HCT116 (cell line): ENCODE measurements around the gene ACSL5. TPM values are rescaled to one million over a fixed set of nuclear protein-coding genes. Genes with fewer than 3 reads are reported as not detected.
A peak's percentile ranks its signal among the peaks of the same experiment; 100 is the strongest.

Experiments used
- ATAC-seq: fragments of 200-7000 bp; cut with Tn5 transposase; 2 replicates; pipeline ENCODE4 v1.9.1; 2020; ENCODE audit warnings: mild to moderate bottlenecking, moderate library complexity
- BruUV-seq: library from RNA; stranded (reverse); fragments of 400-500 nt; replicated peaks from 2 replicates; lab custom pipeline; 2021; lab: Mats Ljungman, UMichigan
- CTCF ChIA-PET: fragments of 300-600 bp; sonication (Branson Sonifier 250); formaldehyde crosslinking; loops from one replicate; lab custom pipeline; 2021; ENCODE audit warnings: antibody characterized with exemption; lab: Charles Lee
- POLR2A ChIA-PET: fragments of 300-600, 350-600 bp; sonication (Branson Sonifier 250); formaldehyde crosslinking; loops from one replicate; lab custom pipeline; 2021; ENCODE audit warnings: antibody characterized with exemption; lab: Charles Lee
- RAD21 ChIA-PET, 2 experiments: fragments of 300-600 bp; sonication (Branson Sonifier 250); formaldehyde crosslinking; loops; one replicate each; lab custom pipeline; 2023; ENCODE audit warnings: low total read pairs in 2 of 2; ENCODE audit not compliant: uncharacterized antibody in 2 of 2, unreplicated experiment in 2 of 2, low non-redundant PET in 1 of 2; lab: Charles Lee
- DNase-seq: peaks from one replicate; pipeline ENCODE4 v3.0.0-alpha.2; 2010; ENCODE audit warnings: low read depth, low spot score
- H2AFZ ChIP-seq: fragments of 200-600 bp; shearing (Covaris generic), sonication (generic); 2 replicates; pipeline ENCODE4 v1.6.1; 2017; ENCODE audit warnings: low read depth, mixed run types, mixed read lengths, antibody characterized with exemption, low read length; ENCODE audit not compliant: poor library complexity, severe bottlenecking
- H3K27ac ChIP-seq: 2 replicates; pipeline ENCODE4 v1.5.1; 2012; ENCODE audit warnings: low read depth, low read length
- H3K27me3 ChIP-seq: fragments of 200-600 bp; sonication (generic); 2 replicates; pipeline ENCODE4 v1.6.1; 2016; ENCODE audit warnings: mixed run types, low read length, mixed read lengths; ENCODE audit not compliant: insufficient read depth
- H3K36me3 ChIP-seq, 2 experiments: fragments of 200-500 bp in 1 of 2; fragments of 200-600 bp in 1 of 2; sonication (Bioruptor generic) in 1 of 2; sonication (generic) in 1 of 2; 2 replicates each; pipeline versions ENCODE4 v1.5.1 to v1.6.1; 2014 to 2016; ENCODE audit warnings: low read length in 2 of 2, inconsistent platforms in 1 of 2, mixed read lengths in 1 of 2, mixed run types in 1 of 2; ENCODE audit not compliant: insufficient read depth in 2 of 2, control insufficient read depth in 1 of 2
- H3K4me1 ChIP-seq, 2 experiments: fragments of 200-600 bp in 1 of 2; sonication (generic) in 1 of 2; 2 replicates each; pipeline versions ENCODE4 v1.5.1 to v1.6.1; 2012 to 2017; ENCODE audit warnings: low read length in 2 of 2, inconsistent platforms in 1 of 2, mild to moderate bottlenecking in 1 of 2, mixed read lengths in 1 of 2, mixed run types in 1 of 2, moderate library complexity in 1 of 2; ENCODE audit not compliant: insufficient read depth in 2 of 2, control insufficient read depth in 1 of 2
- H3K4me2 ChIP-seq: fragments of 200-600 bp; sonication (generic); 2 replicates; pipeline ENCODE4 v1.6.1; 2017; ENCODE audit warnings: mixed run types, low read length, mixed read lengths
- H3K4me3 ChIP-seq, 2 experiments: fragments of 200-600 bp in 1 of 2; sonication (generic) in 1 of 2; replicated peaks in 1 of 2; 2 replicates each; pipeline ENCODE4 v1.5.1; 2011 to 2016; ENCODE audit warnings: low read length in 2 of 2, control low read depth in 1 of 2, low read depth in 1 of 2, mild to moderate bottlenecking in 1 of 2, mixed read lengths in 1 of 2, mixed run types in 1 of 2
- H3K79me2 ChIP-seq: fragments of 200-600 bp; sonication (generic); 2 replicates; pipeline ENCODE4 v1.6.1; 2017; ENCODE audit warnings: mild to moderate bottlenecking, mixed run types, low read length, moderate library complexity, mixed read lengths; ENCODE audit not compliant: insufficient read depth
- H3K9ac ChIP-seq: fragments of 200-600 bp; sonication (generic); 2 replicates; pipeline ENCODE4 v1.6.1; 2016; ENCODE audit warnings: low read length, mixed read lengths
- H3K9me2 ChIP-seq: fragments of 200-600 bp; sonication (generic), shearing (Covaris generic); 2 replicates; pipeline ENCODE4 v1.6.1; 2017; ENCODE audit warnings: mixed run types, mild to moderate bottlenecking, moderate library complexity; ENCODE audit not compliant: insufficient read depth
- H3K9me3 ChIP-seq, 2 experiments: fragments of 200-500 bp in 1 of 2; fragments of 200-600 bp in 1 of 2; sonication (Bioruptor generic) in 1 of 2; sonication (generic) in 1 of 2; 2 replicates each; pipeline ENCODE4 v1.6.1; 2014 to 2017; ENCODE audit warnings: low read length in 2 of 2, mixed read lengths in 2 of 2, inconsistent platforms in 1 of 2, low read depth in 1 of 2, mild to moderate bottlenecking in 1 of 2, mixed run types in 1 of 2, moderate library complexity in 1 of 2; ENCODE audit not compliant: control insufficient read depth in 1 of 2, insufficient read depth in 1 of 2
- H4K20me1 ChIP-seq: fragments of 200-600 bp; sonication (generic), shearing (Covaris generic); 2 replicates; pipeline ENCODE4 v1.6.1; 2017; ENCODE audit warnings: mixed run types, mild to moderate bottlenecking, moderate library complexity; ENCODE audit not compliant: insufficient read depth
- CEBPB ChIP-seq: IDR thresholded peaks from 2 replicates; pipeline ENCODE4 v1.6.1; 2012; ENCODE audit warnings: low read depth
- EGR1 ChIP-seq: IDR thresholded peaks from 2 replicates; pipeline ENCODE4 v1.6.1; 2012; ENCODE audit warnings: low read depth
- ELF1 ChIP-seq: IDR thresholded peaks from 2 replicates; pipeline ENCODE4 v1.6.1; 2012; ENCODE audit warnings: low read depth, borderline replicate concordance
- FOSL1 ChIP-seq: IDR thresholded peaks from 2 replicates; pipeline ENCODE4 v1.6.1; 2012; ENCODE audit warnings: low read depth
- JUND ChIP-seq: IDR thresholded peaks from 2 replicates; pipeline ENCODE4 v1.6.1; 2012
- POLR2A ChIP-seq: IDR thresholded peaks from 2 replicates; pipeline ENCODE4 v1.7.0; 2011; ENCODE audit warnings: borderline replicate concordance; ENCODE audit not compliant: insufficient read depth, insufficient read length; ENCODE audit errors: extremely low read depth
- POLR2AphosphoS5 ChIP-seq: IDR thresholded peaks from 2 replicates; pipeline ENCODE4 v1.6.1; 2011; ENCODE audit warnings: mild to moderate bottlenecking, low read depth, low read length, moderate library complexity
- RAD21 ChIP-seq: IDR thresholded peaks from 2 replicates; pipeline ENCODE4 v1.6.1; 2012; ENCODE audit warnings: low read depth, mild to moderate bottlenecking
- SIN3A ChIP-seq: IDR thresholded peaks from 2 replicates; pipeline ENCODE4 v1.6.1; 2012; ENCODE audit warnings: low read depth
- SP1 ChIP-seq: IDR thresholded peaks from 2 replicates; pipeline ENCODE4 v1.6.1; 2012; ENCODE audit warnings: low read depth
- TCF7L2 ChIP-seq: IDR thresholded peaks from 2 replicates; pipeline ENCODE4 v1.7.0; 2011; ENCODE audit warnings: borderline replicate concordance, inconsistent platforms; ENCODE audit not compliant: insufficient read depth, insufficient read length; ENCODE audit errors: extremely low read depth
- YY1 ChIP-seq: IDR thresholded peaks from 2 replicates; pipeline ENCODE4 v1.6.1; 2011; ENCODE audit warnings: low read length, low read depth, moderate library complexity, mild to moderate bottlenecking; ENCODE audit not compliant: insufficient replicate concordance; ENCODE audit errors: extremely low read depth
- ZFX ChIP-seq: fragments of 450-650 bp; IDR thresholded peaks from 2 replicates; pipeline ENCODE4 v1.6.1; 2017
- ZNF274 ChIP-seq: fragments of 200-500 bp; sonication (Bioruptor generic); IDR thresholded peaks from 2 replicates; pipeline ENCODE4 v1.6.1; 2014; ENCODE audit warnings: mild to moderate bottlenecking, low read depth, low read length, inconsistent platforms
- intact Hi-C: fragments of 100-400 bp; cut with micrococcal nuclease; formaldehyde crosslinking; loops from 2 replicates; pipeline ENCODE4 v1.10.0; 2022
- total RNA-seq: library from RNA; stranded (reverse); gene quantifications from one replicate; pipeline ENCODE4 v1.2.1, GENCODE V29; 2021; ENCODE audit not compliant: unreplicated experiment
- TF ChIP-seq, protein P1 (sequence below): IDR thresholded peaks from 2 replicates; pipeline ENCODE4 v1.6.1; 2012
- TF ChIP-seq, protein P2 (sequence below): IDR thresholded peaks from 2 replicates; pipeline ENCODE4 v1.6.1; 2012; ENCODE audit warnings: low read depth
- TF ChIP-seq, protein P3 (sequence below): IDR thresholded peaks from 2 replicates; pipeline ENCODE4 v1.6.1; 2011; ENCODE audit warnings: mild to moderate bottlenecking, low read length, moderate library complexity; ENCODE audit not compliant: insufficient replicate concordance; ENCODE audit errors: extremely low read depth

The ACSL5 gene
- total RNA-seq, 1 experiment from 2014 or later = 195 TPM

DNA sequence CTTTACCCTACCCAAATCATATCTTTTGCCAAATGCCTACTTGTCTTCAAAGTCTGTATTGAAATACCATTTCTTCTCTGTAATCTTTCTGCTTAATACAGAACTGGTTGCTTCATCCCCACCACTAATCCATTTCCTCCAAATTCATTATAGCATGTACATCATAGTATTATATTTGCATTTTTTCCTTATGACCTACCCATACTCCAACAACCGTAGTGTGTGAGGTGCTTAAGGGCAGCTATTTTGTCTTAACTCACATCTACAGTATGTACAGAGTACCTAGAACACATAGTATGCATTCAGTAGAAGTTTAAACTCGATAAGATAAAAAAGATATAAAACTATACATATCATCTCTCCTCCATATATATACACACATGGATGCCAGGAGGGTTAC is 23.7 kb downstream of the ACSL5 start:
- no peaks in the 10 kb centered on the region for H3K9me3 ChIP-seq
- H3K4me3 ChIP-seq = no peak overlapping the region
- H3K27ac ChIP-seq = 0 out of 2 replicates have a peak overlapping the region, but pooled peaks have one; percentile 8
- H3K4me1 ChIP-seq = peaks cover 57 to 76% of the 10 kb centered on the region in 2 experiments
- no peak overlapping the region for H2AFZ ChIP-seq
- DNase-seq = no peak
- no peaks in the 10 kb centered on the region for H4K20me1 ChIP-seq
- no peaks in the 10 kb centered on the region for H3K27me3 ChIP-seq
- no peak for ATAC-seq
- H3K79me2 ChIP-seq = peaks cover 49% of the 10 kb centered on the region
- peaks cover 27 to 37% of the 10 kb centered on the region in 2 experiments; a peak in 3 of 4 replicates for H3K36me3 ChIP-seq
- BruUV-seq = no TSS peak
- TF ChIP-seq FOSL1 = no peak
- no peak for TF ChIP-seq CEBPB
- TF ChIP-seq POLR2AphosphoS5 = no peak
- TF ChIP-seq ELF1 = no peak
- no peak for TF ChIP-seq EGR1
- no peak for TF ChIP-seq SIN3A
- TF ChIP-seq, protein P1, sequence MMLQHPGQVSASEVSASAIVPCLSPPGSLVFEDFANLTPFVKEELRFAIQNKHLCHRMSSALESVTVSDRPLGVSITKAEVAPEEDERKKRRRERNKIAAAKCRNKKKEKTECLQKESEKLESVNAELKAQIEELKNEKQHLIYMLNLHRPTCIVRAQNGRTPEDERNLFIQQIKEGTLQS = no peak
- TF ChIP-seq SP1 = no peak
- TF ChIP-seq, protein P2, sequence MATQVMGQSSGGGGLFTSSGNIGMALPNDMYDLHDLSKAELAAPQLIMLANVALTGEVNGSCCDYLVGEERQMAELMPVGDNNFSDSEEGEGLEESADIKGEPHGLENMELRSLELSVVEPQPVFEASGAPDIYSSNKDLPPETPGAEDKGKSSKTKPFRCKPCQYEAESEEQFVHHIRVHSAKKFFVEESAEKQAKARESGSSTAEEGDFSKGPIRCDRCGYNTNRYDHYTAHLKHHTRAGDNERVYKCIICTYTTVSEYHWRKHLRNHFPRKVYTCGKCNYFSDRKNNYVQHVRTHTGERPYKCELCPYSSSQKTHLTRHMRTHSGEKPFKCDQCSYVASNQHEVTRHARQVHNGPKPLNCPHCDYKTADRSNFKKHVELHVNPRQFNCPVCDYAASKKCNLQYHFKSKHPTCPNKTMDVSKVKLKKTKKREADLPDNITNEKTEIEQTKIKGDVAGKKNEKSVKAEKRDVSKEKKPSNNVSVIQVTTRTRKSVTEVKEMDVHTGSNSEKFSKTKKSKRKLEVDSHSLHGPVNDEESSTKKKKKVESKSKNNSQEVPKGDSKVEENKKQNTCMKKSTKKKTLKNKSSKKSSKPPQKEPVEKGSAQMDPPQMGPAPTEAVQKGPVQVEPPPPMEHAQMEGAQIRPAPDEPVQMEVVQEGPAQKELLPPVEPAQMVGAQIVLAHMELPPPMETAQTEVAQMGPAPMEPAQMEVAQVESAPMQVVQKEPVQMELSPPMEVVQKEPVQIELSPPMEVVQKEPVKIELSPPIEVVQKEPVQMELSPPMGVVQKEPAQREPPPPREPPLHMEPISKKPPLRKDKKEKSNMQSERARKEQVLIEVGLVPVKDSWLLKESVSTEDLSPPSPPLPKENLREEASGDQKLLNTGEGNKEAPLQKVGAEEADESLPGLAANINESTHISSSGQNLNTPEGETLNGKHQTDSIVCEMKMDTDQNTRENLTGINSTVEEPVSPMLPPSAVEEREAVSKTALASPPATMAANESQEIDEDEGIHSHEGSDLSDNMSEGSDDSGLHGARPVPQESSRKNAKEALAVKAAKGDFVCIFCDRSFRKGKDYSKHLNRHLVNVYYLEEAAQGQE = no peak
- no peak for TF ChIP-seq YY1
- no peak for TF ChIP-seq ZNF274
- TF ChIP-seq, protein P3, sequence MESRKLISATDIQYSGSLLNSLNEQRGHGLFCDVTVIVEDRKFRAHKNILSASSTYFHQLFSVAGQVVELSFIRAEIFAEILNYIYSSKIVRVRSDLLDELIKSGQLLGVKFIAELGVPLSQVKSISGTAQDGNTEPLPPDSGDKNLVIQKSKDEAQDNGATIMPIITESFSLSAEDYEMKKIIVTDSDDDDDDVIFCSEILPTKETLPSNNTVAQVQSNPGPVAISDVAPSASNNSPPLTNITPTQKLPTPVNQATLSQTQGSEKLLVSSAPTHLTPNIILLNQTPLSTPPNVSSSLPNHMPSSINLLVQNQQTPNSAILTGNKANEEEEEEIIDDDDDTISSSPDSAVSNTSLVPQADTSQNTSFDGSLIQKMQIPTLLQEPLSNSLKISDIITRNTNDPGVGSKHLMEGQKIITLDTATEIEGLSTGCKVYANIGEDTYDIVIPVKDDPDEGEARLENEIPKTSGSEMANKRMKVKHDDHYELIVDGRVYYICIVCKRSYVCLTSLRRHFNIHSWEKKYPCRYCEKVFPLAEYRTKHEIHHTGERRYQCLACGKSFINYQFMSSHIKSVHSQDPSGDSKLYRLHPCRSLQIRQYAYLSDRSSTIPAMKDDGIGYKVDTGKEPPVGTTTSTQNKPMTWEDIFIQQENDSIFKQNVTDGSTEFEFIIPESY = no peak
- TF ChIP-seq JUND = no peak
- TF ChIP-seq TCF7L2 = no peak
- TF ChIP-seq POLR2A = no peak
- no peak for TF ChIP-seq RAD21
- no peak for TF ChIP-seq ZFX
- POLR2A ChIA-PET = no interaction called here
- intact Hi-C loops = no loop called here
- CTCF ChIA-PET = no interaction called here
- no peak overlapping the region for H3K9ac ChIP-seq
- no peaks in the 10 kb centered on the region for H3K9me2 ChIP-seq
- RAD21 ChIA-PET = no interaction called here
- H3K4me2 ChIP-seq = no peak overlapping the region
